Body of pancreas (tissue), 4 donors: ENCODE measurements around the gene ADGRF3.

Experiments
- CTCF ChIP-seq, 7 experiments: fragments of 450-650 bp in 4 of 7; fragments of 200-600 bp in 3 of 7; sonication (generic) in 3 of 7; IDR thresholded peaks; one replicate each; pipeline ENCODE4 v1.5.1; 2016 to 2019; ENCODE audit warnings: antibody characterized with exemption in 7 of 7
- POLR2A ChIP-seq, 3 donors: fragments of 450-650 bp; IDR thresholded peaks; one replicate each; pipeline ENCODE4 v1.6.1; 2016; ENCODE audit warnings: antibody characterized with exemption in 3 of 3, mild to moderate bottlenecking in 2 of 3

- TF ChIP-seq CTCF (IDR thresholded peaks at IDR 0.05) (no peak), POLR2A (IDR thresholded peaks at IDR 0.05) (no peak)
Measured at GRCh38 chr2:26366957-26367356, 20.4 kb upstream of the ADGRF3 start.
